Uterine smooth muscle cell (primary cell): ENCODE data around the gene MST1R. TPM values are rescaled to one million over a fixed set of nuclear protein-coding genes. Genes with fewer than 3 reads are reported as not detected.

ENCODE experiments used
- total RNA-seq: library from RNA; depleted of rRNA; stranded (reverse); fragments of >200 nt; gene quantifications from 2 replicates; pipeline ENCODE4 v1.2.3, GENCODE V29; 2014

MST1R gene
- total RNA-seq = 0.25 and 0.33 TPM in 2 replicates

GRCh38 chr3:49903451-49904424 is at the start of gene MST1R:
Gene MST1R (minus strand): TSS chr3:49903873. CDS start chr3:49903609, 264 bp downstream.

GRCh38 chr3:49939858-49940666 is 36.4 kb upstream of the MST1R start, which contains the start of gene RBM6:
Gene RBM6 (plus strand): TSS chr3:49940150. CDS start chr3:49962642, 22,492 bp downstream.

GRCh38 chr3:49929291-49930167 is 25.9 kb upstream of the MST1R start, which contains the start of gene MON1A:
Gene MON1A (minus strand): TSS chr3:49929811. CDS start chr3:49913346, 16,465 bp downstream.

GRCh38 chr3:49869525-49870126 is 34.0 kb downstream of the MST1R start, which contains the start of gene CAMKV:
Gene CAMKV (minus strand): TSS chr3:49869906. CDS start chr3:49862388, 7,518 bp downstream.

GRCh38 chr3:49856181-49857005 is 47.3 kb downstream of the MST1R start, which contains the start of gene TRAIP:
Gene TRAIP (minus strand): TSS chr3:49856564. CDS start chr3:49856453, 111 bp downstream.

Other genes starting within 250 kb of the MST1R start
- gene APEH, start 229.5 kb downstream of the MST1R start, total RNA-seq = 173 TPM in 2 replicates
- gene MST1, start 214.4 kb downstream of the MST1R start, total RNA-seq = 5.4 and 6.2 TPM in 2 replicates
- 24.1 and 33.9 TPM in 2 replicates for gene RNF123, start 214.3 kb downstream of the MST1R start, total RNA-seq
- gene AMIGO3, start 184.2 kb downstream of the MST1R start, total RNA-seq = 1.1 TPM in 1 of 2 replicates, not detected in the other
- gene GMPPB, start 179.9 kb downstream of the MST1R start, total RNA-seq = 59.5 and 68.9 TPM in 2 replicates
- gene IP6K1, start 117.3 kb downstream of the MST1R start, total RNA-seq = 30.5 and 31.8 TPM in 2 replicates
- gene CDHR4, start 104.0 kb downstream of the MST1R start, total RNA-seq = 0.12 TPM in 1 of 2 replicates, not detected in the other
- 3.7 and 5.4 TPM in 2 replicates for gene INKA1, start 100.6 kb downstream of the MST1R start, total RNA-seq
- 32.4 and 52.2 TPM in 2 replicates for gene UBA7, start 89.9 kb downstream of the MST1R start, total RNA-seq
- gene TRAIP, start 47.3 kb downstream of the MST1R start, total RNA-seq = 3.1 and 10.5 TPM in 2 replicates
- not detected in 2 replicates for gene CAMKV, start 34.0 kb downstream of the MST1R start, total RNA-seq
- gene MON1A, start 25.9 kb upstream of the MST1R start, total RNA-seq = 14.1 and 14.3 TPM in 2 replicates
- gene RBM6, start 36.3 kb upstream of the MST1R start, total RNA-seq = 60.4 and 62.8 TPM in 2 replicates
- gene RBM5, start 185.0 kb upstream of the MST1R start, total RNA-seq = 128 and 164 TPM in 2 replicates